RWPE2 (cell line): ENCODE measurements around the gene PAX8.

Source experiments
- ATAC-seq: fragments of 200-7000 bp; cut with Tn5 transposase; 3 replicates; pipeline ENCODE4 v1.9.1; 2021; ENCODE audit warnings: low read depth
- DNase-seq: peaks from one replicate; pipeline ENCODE4 v3.0.0-alpha.2; 2020; ENCODE audit warnings: low spot score
- H3K27ac ChIP-seq: fragments of 450-650 bp; 2 replicates; pipeline ENCODE4 v1.5.1; 2017; ENCODE audit warnings: mild to moderate bottlenecking; ENCODE audit not compliant: poor library complexity, severe bottlenecking
- H3K27me3 ChIP-seq: fragments of 250-450 bp; sonication (Bioruptor Pico); 2 replicates; pipeline ENCODE4 v1.5.1; 2021; ENCODE audit warnings: mild to moderate bottlenecking, moderate library complexity; ENCODE audit not compliant: insufficient read depth, poor library complexity, severe bottlenecking
- H3K36me3 ChIP-seq: fragments of 250-450 bp; sonication (Bioruptor Pico); 2 replicates; pipeline ENCODE4 v1.5.1; 2020; ENCODE audit warnings: low read depth, mild to moderate bottlenecking, moderate library complexity
- H3K4me1 ChIP-seq: fragments of 250-450 bp; sonication (Bioruptor Pico); 2 replicates; pipeline ENCODE4 v1.5.1; 2021; ENCODE audit warnings: mild to moderate bottlenecking, moderate library complexity; ENCODE audit not compliant: insufficient read depth, poor library complexity, severe bottlenecking
- H3K4me3 ChIP-seq: fragments of 250-450 bp; sonication (Bioruptor Pico); 2 replicates; pipeline ENCODE4 v1.5.1; 2021; ENCODE audit warnings: mild to moderate bottlenecking, moderate library complexity; ENCODE audit not compliant: severe bottlenecking
- H3K9me3 ChIP-seq: fragments of 250-450 bp; sonication (Bioruptor Pico); 2 replicates; pipeline ENCODE4 v1.5.1; 2021; ENCODE audit warnings: mild to moderate bottlenecking, moderate library complexity; ENCODE audit not compliant: severe bottlenecking
- TF ChIP-seq, protein P1 (sequence below): fragments of 450-650 bp; IDR thresholded peaks from one replicate; pipeline ENCODE4 v1.5.1; 2017; ENCODE audit warnings: mild to moderate bottlenecking, moderate library complexity; ENCODE audit not compliant: poor library complexity, severe bottlenecking

Gene PAX8

GRCh38 chr2:113240915-113241911 lies 37.5 kb downstream of the PAX8 start:
- H3K4me1 ChIP-seq, result peaks cover 26% of the 10 kb centered on the region

GRCh38 chr2:113240150-113240914 lies 38.4 kb downstream of the PAX8 start:
- Histone ChIP-seq H3K27ac (peak overlapping the region; percentile 95), H3K4me1 (peaks cover 26% of the 10 kb centered on the region), H3K27me3 (no peaks in the 10 kb centered on the region), H3K4me3 (no peak overlapping the region), H3K9me3 (no peaks in the 10 kb centered on the region), H3K36me3 (no peaks in the 10 kb centered on the region)
- TF ChIP-seq, protein P1, sequence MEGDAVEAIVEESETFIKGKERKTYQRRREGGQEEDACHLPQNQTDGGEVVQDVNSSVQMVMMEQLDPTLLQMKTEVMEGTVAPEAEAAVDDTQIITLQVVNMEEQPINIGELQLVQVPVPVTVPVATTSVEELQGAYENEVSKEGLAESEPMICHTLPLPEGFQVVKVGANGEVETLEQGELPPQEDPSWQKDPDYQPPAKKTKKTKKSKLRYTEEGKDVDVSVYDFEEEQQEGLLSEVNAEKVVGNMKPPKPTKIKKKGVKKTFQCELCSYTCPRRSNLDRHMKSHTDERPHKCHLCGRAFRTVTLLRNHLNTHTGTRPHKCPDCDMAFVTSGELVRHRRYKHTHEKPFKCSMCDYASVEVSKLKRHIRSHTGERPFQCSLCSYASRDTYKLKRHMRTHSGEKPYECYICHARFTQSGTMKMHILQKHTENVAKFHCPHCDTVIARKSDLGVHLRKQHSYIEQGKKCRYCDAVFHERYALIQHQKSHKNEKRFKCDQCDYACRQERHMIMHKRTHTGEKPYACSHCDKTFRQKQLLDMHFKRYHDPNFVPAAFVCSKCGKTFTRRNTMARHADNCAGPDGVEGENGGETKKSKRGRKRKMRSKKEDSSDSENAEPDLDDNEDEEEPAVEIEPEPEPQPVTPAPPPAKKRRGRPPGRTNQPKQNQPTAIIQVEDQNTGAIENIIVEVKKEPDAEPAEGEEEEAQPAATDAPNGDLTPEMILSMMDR, result no peak
- peak; percentile 78 for DNase-seq
- ATAC-seq, result peak; percentile 68

More at GRCh38 chr2:113240915-113241911, 37.5 kb downstream of the PAX8 start:
- H3K36me3 ChIP-seq, result no peaks in the 10 kb centered on the region
- peak; percentile 98 for DNase-seq
- TF ChIP-seq, protein P1, result no peak
- peak; percentile 95 for ATAC-seq
- H3K4me3 ChIP-seq, result no peak overlapping the region
- no peaks in the 10 kb centered on the region for H3K27me3 ChIP-seq
- H3K27ac ChIP-seq, result peak overlapping the region; percentile 95
- H3K9me3 ChIP-seq, result no peaks in the 10 kb centered on the region

DNA sequence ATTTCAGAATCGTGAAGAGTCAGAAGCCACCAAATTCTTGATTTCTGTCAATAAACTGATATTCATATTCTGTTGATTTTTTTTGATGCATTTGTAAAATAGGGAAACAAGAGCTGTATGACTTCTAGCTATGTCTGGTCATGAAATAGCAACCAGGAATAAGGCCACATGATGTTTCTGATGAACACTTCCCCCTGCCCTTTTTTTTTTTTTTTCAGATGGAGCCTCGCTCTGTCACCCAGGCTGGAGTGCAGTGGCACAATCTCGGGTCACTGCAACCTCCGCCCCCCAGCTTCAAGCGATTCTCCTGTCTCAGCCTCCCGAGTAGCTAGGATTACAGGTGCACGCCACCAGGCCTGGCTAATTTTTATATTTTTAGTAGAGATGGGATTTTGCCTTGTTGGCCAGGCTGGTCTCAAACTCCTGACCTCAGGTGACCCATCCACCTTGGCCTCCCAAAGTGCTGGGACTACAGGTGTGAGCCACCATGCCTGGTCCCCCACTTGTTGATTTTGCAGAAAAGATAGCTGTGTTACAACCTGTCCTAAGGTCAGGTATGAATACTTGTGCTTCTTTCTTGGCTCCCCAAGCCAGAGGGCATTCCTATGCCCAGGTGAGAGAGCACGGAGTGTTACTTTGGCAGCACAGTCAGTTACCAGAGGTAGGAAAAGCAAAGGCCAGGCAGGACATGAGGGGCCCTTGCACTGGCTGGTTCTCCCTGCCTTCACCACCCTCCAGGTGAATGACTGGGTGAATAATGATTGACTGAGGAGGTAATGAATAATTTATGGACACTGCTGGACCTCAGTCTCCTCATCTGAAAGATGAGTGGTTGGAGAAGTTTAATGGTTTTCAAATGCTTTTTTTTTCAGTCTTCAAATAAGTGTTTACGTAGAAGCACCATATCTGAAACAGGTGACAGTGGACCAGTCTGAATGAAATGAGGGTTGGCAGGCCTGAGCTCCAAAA lies 39.6 kb downstream of the PAX8 start:
- H3K27ac ChIP-seq, result peak overlapping the region; percentile 95
- H3K36me3 ChIP-seq, result no peaks in the 10 kb centered on the region
- peaks cover 26% of the 10 kb centered on the region for H3K4me1 ChIP-seq
- no peak for DNase-seq
- no peak for ATAC-seq
- no peaks in the 10 kb centered on the region for H3K27me3 ChIP-seq
- TF ChIP-seq, protein P1, result no peak
- no peak overlapping the region for H3K4me3 ChIP-seq
- no peaks in the 10 kb centered on the region for H3K9me3 ChIP-seq

GRCh38 chr2:113237604-113238160 lies 41.0 kb downstream of the PAX8 start:
- DNase-seq (no peak), ATAC-seq (no peak)
- Histone ChIP-seq H3K4me1 (peaks cover 26% of the 10 kb centered on the region), H3K27ac (no peak overlapping the region), H3K9me3 (no peaks in the 10 kb centered on the region), H3K36me3 (no peaks in the 10 kb centered on the region), H3K27me3 (no peaks in the 10 kb centered on the region), H3K4me3 (no peak overlapping the region)
- TF ChIP-seq, protein P1, result no peak
